ENCODE measurements around the gene NFKBIZ.

The NFKBIZ gene, protein sequence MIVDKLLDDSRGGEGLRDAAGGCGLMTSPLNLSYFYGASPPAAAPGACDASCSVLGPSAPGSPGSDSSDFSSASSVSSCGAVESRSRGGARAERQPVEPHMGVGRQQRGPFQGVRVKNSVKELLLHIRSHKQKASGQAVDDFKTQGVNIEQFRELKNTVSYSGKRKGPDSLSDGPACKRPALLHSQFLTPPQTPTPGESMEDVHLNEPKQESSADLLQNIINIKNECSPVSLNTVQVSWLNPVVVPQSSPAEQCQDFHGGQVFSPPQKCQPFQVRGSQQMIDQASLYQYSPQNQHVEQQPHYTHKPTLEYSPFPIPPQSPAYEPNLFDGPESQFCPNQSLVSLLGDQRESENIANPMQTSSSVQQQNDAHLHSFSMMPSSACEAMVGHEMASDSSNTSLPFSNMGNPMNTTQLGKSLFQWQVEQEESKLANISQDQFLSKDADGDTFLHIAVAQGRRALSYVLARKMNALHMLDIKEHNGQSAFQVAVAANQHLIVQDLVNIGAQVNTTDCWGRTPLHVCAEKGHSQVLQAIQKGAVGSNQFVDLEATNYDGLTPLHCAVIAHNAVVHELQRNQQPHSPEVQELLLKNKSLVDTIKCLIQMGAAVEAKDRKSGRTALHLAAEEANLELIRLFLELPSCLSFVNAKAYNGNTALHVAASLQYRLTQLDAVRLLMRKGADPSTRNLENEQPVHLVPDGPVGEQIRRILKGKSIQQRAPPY

DNA sequence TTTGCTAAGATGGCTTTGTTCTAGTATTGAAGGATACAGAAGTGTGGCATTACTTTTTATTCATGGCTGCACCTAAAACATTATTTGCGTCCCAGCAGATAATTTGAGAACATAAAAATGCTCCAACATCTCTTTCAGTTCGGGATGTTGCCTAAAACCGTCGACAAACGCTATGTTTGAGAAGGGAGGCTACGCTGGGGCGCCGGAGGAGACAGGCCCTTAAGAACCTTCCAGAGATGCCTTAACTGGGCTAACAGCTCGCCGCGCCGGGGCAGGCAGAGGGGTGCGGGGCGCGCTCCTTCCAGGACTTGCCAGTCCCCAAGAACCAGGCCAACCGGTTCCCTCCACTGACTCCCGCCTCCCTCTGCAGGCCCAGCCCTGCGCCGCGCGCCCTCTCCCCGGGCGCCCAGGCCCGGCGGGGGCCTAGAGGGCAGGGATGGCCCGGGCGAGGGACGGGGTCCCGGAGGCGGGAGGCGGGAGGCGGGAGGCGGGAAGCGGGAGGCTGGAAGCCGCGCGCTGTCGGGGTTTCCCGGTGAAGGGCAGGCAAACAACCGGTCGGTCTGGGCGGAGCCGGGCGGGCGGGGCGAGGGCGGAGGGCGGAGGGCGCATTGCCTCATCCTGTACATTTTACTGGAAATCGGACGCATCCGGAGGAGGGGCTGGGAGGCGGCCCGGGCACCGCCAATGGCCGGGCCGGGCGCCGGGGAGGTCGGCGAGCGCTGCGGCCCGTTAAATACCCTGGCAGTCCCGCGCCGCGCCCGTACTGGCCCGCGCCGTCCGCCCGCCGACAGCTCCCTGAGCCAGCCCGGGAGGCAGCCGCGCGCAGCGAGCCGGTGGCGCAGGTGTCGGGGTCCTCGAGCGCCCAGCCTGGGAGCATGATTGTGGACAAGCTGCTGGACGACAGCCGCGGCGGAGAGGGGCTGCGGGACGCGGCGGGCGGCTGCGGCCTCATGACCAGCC lies at the start of gene NFKBIZ:
TSS of gene NFKBIZ (plus strand) at position 761 of the 960 bp plus-strand sequence. CDS start at position 876, 115 bp downstream.
- DNase-seq (ENCODE audit: low spot score), result peak; percentile 92

DNA sequence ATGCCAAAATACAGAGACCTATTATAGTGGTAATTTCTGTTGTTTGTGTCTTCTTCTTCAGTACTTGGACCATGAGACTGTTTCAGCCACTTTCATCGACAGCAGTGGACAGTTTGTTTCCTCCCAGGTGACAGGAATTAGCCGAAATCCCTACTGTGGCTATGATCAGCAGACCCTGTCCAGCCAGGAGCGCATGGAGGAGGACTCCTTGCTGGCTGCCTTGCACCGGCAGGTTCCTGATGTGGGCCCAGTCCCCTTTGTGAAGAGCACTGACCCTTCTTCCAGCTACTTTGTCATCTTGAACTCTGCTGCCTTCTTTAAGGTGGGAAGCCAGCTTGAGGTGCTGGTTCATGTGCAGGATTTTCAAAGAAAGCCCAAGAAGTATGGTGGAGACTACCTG lies 48.1 kb upstream of the NFKBIZ start:
- no peak for DNase-seq (ENCODE audit: low spot score)

DNA sequence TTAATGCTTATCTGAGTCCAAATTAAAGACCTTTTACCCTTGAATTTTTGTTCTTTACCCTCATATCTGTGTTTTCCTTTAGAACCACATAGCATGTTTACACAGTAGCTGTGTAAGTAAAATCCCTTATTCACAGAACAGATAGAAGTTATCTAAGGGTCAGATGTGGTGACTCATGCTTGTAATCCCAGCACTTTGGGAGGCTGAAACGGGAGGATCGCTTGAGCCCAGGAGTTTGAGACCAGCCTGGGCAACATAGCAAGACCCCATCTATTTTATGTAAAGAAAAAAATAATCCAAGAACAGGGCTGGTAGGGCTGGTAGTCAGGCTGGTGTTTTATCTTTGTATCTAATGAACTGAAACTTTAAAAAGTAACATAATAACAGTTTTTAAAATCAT lies 47.1 kb upstream of the NFKBIZ start:
- DNase-seq (ENCODE audit: low spot score), result no peak

DNA sequence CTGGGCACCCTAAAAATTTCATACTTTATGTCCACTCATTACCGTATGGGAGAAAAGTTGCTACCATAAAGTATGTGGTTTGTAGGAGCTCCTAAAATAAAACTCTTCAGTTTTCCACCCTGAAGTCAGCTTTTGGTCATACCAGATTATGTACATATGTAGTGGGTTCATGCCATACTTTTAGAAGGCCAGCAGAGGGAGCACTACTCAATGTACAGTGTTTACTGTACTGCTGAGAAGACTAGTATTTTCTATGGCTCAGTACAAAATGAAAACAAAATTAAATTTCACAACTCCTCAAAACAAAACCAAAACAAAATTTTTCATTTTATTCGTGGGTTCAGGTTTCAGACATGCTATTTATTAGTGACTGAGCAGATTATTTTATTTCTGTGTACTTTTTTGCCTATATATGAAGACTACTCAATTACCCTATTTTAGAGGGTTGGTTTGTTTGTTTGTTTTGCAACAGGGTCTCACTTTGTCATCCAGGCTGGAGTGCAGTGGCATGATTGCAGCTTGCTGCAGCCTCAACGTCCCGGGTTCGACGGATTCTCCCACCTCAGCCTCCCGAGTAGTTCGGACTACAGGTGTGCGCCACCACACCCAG lies 46.0 kb upstream of the NFKBIZ start:
- DNase-seq (ENCODE audit: low spot score), result peak; percentile 67

DNA sequence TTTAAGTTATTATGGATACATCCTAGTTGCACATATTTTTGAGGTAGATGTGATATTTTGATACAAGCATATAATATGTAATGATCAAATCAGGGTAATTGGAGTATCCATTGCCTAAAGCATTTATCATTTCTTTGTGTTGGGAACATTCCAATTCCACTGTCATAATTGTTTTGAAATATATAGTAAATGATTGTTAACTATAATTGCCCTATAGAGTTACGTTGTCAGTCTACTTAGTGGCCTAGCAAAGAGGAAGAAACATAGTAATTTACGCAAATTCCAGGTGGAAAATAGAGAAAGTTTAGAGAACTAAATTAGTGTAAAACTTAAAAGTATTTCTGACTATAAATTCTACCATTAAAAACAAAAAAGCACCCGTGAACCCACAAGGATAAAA lies 45.4 kb upstream of the NFKBIZ start:
- no peak for DNase-seq (ENCODE audit: low spot score)

DNA sequence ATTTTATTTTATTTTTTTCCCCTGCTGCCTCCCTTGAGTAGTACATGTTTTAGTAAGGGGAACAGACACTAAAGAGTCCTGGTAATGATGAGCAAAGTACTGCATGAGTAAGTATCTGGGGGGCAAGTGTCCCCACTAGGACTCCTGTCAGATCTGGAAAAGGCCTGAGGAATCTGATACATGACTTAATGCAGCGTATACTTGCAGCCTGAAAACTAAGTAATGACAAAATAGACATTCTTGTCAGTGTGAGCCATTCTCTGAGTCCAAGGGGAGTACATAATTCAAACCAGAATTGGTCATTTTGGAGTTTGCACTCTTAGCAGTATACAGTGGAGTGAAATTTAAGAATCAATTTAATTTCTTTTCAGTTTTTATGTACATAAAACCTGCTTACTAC lies 42.8 kb upstream of the NFKBIZ start:
- no peak for DNase-seq (ENCODE audit: low spot score)

DNA sequence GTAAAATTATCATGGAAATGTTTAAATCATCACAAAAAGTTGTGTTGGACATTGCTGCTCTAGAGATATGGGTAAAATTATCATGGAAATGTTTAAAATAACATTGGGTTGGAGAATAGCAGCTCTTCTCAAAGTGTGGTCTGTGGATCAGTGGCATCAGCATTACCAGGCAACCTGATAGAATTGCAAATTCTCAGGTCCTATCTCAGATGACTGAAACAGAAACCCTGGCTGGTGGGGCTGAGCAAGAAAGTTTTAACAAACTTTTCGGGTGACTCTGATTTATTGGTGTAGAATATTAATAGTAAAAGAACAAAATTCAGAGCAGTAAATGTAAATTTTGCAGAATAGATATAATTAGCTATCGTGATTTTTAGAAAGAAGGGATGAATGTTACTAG lies 41.4 kb upstream of the NFKBIZ start:
- no peak for DNase-seq (ENCODE audit: low spot score)

DNA sequence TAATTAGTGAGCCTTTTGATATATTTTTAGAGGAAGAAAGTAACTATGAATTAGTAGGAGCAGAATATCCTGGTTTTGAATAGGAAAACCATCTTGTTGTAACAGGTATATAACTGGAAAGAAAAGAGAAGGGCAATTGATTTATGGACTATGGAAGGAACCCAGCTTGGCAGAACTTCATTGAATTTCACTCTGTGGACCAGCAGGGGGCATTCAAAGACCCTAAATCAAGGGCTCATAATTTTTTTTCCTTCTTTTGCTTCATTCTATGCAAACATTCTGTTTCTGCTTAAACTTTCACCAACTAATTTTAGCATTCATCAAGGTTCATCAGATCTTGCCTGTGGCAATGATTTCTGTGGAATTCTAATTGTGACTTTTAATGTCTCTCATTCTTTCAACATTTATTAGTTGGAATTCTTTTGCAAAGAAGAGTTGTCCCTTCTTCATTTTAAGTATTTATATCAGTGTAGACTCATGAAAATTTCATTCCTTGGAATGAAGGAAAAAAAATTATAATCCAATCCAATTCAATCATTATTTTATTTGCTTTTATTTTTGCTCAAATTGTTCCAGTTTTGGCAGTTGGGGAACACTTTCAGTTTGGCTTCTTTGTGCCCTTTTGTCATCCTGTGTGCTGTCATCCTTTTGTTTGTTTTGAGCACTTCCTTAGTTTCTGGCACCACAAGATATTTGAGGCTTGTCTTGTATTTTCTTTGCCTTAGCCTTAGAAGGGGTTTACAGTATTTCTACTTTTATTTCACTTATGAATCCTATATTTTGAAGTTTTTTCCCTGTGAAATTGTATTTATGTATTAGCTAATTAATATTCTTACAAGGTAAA lies 39.9 kb upstream of the NFKBIZ start:
- DNase-seq (ENCODE audit: low spot score), result peak; percentile 62

DNA sequence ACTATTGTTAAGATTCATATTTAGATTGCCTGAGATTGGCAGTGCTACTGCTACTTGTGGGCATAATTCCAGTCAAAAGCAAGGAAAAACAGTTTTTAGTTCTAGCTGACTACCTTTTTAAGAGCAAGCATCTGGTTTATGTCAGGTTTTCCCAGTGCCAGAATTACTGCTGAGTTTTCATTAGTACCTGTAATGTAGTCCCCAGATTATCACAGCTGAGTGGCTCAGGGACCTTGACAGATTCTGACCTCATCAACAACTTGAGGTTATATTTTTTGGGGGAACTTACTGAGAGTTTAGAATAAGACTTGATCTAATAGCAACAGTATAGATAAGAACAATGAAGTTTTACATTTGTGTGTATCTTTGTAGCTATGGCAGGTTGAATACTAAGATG lies 39.3 kb upstream of the NFKBIZ start:
- no peak for DNase-seq (ENCODE audit: low spot score)

DNA sequence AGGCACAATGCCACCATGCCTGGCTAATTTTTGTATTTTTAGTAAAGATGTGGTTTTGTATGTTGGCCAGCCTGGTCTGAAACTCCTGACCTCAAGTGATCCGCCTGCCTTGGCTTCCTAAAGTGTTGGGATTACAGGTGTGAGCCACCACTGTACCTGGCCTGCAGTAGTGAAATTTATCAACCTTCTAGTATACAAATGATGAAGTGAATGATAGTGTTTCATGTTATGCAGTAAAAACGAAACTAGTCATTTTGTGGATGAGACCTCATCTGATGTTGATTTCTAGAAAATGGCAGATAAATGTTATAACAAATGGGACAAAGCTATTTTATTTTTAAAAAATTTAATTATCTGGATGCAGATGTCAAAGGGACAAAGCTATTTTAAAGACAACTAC lies 37.4 kb upstream of the NFKBIZ start:
- no peak for DNase-seq (ENCODE audit: low spot score)

DNA sequence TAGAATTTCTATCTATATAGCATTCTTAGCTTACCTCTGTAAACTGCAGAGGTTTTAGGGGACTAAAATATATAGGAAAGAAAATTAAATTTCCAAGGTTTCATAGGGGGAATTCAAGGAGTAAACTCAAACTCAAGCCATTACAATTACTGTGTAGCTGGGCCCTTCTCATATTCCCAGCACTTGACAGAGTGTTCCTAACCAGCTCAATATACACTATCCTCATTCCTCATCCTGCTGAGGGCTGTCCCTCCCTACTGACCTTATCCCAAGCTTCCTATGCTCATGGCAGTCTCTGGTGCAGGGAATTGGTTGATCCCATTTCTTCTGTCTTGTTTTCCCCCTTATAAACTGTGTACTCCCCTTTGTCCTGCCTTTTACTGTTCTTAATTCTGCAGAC lies 36.4 kb upstream of the NFKBIZ start:
- no peak for DNase-seq (ENCODE audit: low spot score)

DNA sequence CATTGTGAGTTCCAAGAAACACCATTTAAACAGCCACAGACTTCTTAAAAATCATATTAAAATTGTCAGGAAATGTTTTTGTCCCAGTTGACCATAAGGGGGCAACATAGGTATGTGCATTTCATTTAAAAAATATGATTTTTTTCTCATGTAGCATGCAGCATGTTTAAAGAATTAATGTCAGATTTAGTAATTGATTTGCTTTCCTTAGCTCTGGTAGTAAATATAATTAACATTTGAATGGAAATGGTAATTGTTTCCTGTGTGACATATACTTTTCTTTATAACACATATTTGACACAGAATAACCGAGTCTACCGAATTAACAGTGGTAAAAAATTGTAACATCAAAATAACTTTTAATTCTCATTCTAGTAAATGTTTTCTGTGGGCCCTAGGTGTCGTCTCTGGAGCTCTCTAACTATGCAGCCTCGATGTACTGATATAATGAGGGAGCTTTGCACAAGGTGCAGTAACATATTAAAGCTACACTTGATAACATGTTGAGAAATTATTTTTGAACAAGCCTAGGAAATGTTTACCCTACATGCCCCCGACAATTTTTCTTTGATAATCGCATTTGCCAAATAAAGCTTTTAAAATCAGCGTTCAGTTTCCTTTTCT lies 35.4 kb upstream of the NFKBIZ start:
- peak; percentile 20 for DNase-seq (ENCODE audit: low spot score)

DNA sequence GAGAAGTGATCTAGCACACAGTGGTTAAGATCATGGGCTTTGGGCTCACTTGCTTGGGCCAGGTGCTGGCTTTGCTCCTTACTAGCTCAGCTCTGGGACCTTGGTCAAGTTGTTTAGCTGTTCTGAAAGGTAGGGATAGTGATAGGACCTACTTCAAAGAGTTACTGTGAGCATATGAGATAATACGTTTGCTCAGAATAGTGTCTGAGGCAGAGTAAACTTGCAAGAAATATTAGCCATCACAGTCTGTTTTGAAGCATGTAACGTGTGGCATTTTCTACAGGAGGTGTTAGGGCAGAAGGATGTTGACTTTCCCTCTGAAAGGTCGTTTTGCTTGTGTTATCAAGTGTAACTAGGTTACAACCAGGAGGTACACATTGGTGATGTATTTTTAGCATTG lies 34.5 kb upstream of the NFKBIZ start:
- no peak for DNase-seq (ENCODE audit: low spot score)

DNA sequence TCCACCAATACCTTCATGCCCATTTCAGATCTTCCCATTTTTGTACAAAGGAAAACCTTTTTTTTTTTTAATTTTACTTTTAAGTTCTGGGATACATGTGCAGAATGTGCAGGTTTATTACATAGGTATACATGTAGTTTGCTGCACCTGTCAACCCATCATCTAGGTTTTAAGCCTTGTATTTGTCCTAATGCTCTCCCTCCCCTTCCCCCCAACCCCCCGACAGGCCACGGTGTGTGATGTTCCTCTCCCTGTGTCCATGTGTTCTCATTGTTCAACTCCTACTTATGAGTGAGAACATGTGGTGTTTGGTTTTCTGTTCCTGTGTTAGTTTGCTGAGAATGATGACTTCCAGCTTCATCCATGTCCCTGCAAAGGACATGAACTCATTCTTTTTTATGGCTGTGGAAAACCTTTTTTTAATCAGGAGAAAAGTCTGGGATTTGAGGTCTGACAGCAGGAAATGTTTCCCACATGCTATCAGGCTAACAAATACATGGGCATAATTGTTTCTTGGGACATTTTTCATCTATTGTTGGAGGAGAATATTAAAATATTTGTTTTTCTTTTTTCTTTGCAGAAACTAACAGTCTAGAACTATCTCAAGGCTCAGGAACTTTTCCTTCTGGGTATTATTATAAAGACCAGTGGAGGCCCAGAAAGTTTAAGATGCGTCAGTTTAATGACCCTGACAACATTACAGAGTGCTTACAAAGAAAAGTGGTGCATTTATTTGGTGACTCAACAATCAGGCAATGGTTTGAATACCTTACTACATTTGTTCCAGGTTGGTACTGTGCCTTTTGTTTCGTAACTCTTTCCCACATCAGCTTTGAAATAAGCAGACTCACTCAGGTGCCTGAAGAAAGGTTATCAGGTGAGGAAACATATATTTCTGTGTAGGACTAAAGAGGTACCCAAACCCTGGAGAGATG lies 32.8 kb upstream of the NFKBIZ start:
- DNase-seq (ENCODE audit: low spot score), result no peak

DNA sequence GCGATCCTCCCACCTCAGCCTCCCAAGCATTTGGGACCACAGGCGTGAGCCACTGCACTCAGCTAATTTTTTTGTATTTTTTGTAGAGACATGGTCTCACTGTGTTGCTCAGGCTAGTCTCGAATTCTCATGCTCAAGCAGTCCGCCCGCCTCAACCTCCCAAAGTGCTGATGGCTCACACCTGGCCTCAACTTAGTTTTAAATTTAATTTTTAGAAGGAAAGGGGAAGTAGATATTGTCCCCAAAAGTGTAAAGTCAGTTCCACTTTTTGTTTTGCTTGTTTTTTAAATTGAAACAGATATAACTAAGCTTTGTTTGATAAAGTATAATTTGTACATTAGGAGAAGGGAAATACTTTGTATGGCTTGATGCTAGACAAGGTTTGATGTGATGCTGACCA lies 31.3 kb upstream of the NFKBIZ start:
- no peak for DNase-seq (ENCODE audit: low spot score)

DNA sequence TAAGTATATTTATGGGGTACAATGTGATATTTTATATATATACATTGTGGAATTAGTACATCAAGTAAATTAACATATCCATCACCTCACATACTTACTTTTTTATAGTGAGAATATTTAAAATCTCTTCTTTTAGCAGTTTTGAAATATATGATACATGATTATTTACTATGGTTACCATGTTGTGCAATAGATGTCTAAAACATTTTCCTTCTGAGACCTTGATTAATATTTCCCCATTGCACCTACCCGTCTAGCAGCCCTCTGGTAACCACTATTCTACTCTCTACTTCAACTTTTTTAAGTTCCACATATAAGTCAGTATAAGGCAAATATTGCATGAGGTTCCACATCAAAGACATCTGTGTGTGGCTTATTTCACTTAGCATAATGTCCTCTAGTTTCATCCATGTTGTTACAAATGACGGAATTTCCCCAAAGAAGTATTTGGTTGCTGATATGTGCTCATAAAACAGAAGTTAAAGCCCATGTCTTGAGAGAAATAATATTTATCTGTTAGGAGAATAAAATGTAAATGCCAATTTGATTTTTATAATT lies 29.6 kb upstream of the NFKBIZ start:
- DNase-seq (ENCODE audit: low spot score), result no peak

DNA sequence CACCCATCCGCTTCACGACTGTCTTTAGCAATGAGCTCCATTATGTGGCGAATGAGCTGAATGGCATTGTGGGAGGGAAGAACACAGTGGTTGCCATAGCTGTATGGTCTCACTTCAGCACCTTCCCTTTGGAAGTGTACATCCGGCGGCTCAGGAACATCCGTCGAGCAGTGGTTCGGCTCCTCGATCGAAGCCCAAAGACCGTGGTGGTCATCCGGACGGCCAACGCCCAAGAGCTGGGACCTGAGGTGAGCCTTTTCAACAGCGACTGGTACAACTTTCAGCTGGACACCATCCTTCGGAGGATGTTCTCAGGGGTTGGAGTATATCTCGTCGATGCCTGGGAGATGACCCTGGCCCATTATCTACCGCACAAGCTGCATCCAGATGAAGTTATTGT lies 27.8 kb upstream of the NFKBIZ start:
- no peak for DNase-seq (ENCODE audit: low spot score)

DNA sequence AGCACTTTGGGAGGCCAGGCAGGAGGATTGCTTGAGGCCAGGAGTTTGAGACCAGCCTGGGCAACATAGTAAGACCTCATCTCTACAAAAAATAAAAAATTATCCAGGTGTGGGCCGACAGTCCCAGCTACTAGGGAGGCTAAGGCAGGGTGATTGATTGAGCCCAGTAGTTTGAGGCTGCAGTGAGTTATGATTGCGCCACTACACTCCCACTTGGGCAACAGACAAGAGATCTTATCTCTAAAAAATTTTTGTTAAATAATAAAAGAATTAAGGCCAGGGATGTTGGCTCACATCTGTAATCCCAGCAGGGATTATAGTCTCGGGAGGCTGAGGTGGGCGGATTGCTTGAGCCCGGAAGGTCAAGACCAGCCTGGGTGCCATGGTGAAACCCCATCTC lies 25.8 kb upstream of the NFKBIZ start:
- DNase-seq (ENCODE audit: low spot score), result no peak

DNA sequence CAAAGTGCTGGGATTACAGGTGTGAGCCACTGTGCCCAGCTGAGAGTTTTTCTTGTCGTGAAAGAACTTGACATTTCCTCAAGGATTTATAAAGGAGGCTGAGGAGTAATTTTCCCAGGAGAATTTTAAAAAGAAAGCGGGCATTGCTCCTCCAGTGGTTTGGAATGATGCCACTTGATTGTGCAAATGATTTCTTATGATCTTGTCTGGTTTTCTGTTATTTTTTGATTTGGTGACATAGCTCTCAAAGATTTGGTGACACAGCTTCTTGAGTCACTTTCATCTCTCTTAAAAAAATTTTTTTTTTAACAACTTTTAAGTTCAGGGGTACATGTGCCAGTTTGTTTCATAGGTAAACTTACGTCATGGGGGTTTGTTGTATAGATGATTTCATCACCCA lies 24.6 kb upstream of the NFKBIZ start:
- no peak for DNase-seq (ENCODE audit: low spot score)

All from LoVo (cell line).